Osteoblast (primary cell): Measurements from ENCODE around the gene PARD3B. TPM values are rescaled to one million over a fixed set of nuclear protein-coding genes. Genes with fewer than 3 reads are reported as not detected.

Source experiments
- DNase-seq: peaks from one replicate; pipeline ENCODE4 v3.0.0; 2011; ENCODE audit warnings: low spot score, mixed read lengths; ENCODE audit not compliant: insufficient read length; ENCODE audit errors: missing footprints
- H2AFZ ChIP-seq: 2 replicates; pipeline ENCODE4 v1.6.0; 2011; ENCODE audit warnings: mild to moderate bottlenecking, low read length
- H3K27ac ChIP-seq: 2 replicates; pipeline ENCODE4 v1.5.1; 2011; ENCODE audit warnings: mild to moderate bottlenecking, low read depth, low read length, moderate library complexity
- H3K27me3 ChIP-seq: 2 replicates; pipeline ENCODE4 v1.6.0; 2012; ENCODE audit warnings: mild to moderate bottlenecking, control low read depth, inconsistent platforms, low read length, moderate library complexity; ENCODE audit not compliant: insufficient read depth
- H3K36me3 ChIP-seq: 2 replicates; pipeline ENCODE4 v1.5.1; 2011; ENCODE audit warnings: mild to moderate bottlenecking, low read length, control low read depth, moderate library complexity; ENCODE audit not compliant: insufficient read depth
- H3K4me1 ChIP-seq: 2 replicates; pipeline ENCODE4 v1.5.1; 2011; ENCODE audit warnings: mild to moderate bottlenecking, low read length, control low read depth, moderate library complexity; ENCODE audit not compliant: insufficient read depth
- H3K4me2 ChIP-seq: 2 replicates; pipeline ENCODE4 v1.6.0; 2011; ENCODE audit warnings: mild to moderate bottlenecking, low read length; ENCODE audit not compliant: insufficient read depth
- H3K4me3 ChIP-seq: fragments of 200-600 bp; sonication (generic); 3 replicates; pipeline ENCODE4 v1.5.1; 2012; ENCODE audit warnings: mild to moderate bottlenecking, low read length, inconsistent platforms; ENCODE audit not compliant: insufficient read depth
- H3K79me2 ChIP-seq: 2 replicates; pipeline ENCODE4 v1.6.0; 2012; ENCODE audit warnings: mild to moderate bottlenecking, low read length, control low read depth, inconsistent platforms; ENCODE audit not compliant: insufficient read depth
- H3K9me3 ChIP-seq: 2 replicates; pipeline ENCODE4 v1.5.1; 2011; ENCODE audit warnings: low read depth, low read length, control low read depth
- H4K20me1 ChIP-seq: 2 replicates; pipeline ENCODE4 v1.6.0; 2012; ENCODE audit warnings: mild to moderate bottlenecking, low read length, control low read depth; ENCODE audit not compliant: insufficient read depth
- CTCF ChIP-seq: IDR thresholded peaks from 2 replicates; pipeline ENCODE4 v1.5.1; 2011; ENCODE audit warnings: mild to moderate bottlenecking, low read depth, low read length, moderate library complexity; ENCODE audit errors: extremely low read depth
- total RNA-seq: library from RNA; depleted of rRNA; stranded (reverse); fragments of >200 nt; gene quantifications from 2 replicates; pipeline ENCODE4 v1.2.3, GENCODE V29; 2012

PARD3B gene
- total RNA-seq, 1 donor, result 22.4 TPM

GRCh38 chr2:204664708-204665121, 119.4 kb downstream of the PARD3B start:
- Histone ChIP-seq H3K4me1 (peaks cover 19% of the 10 kb centered on the region), H3K4me2 (peak overlapping the region; percentile 69), H3K36me3 (no peaks in the 10 kb centered on the region), H3K79me2 (no peaks in the 10 kb centered on the region), H3K4me3 (no peak overlapping the region), H3K9me3 (no peaks in the 10 kb centered on the region), H2AFZ (peak overlapping the region; percentile 20), H4K20me1 (no peaks in the 10 kb centered on the region), H3K27me3 (no peaks in the 10 kb centered on the region), H3K27ac (peak overlapping the region; percentile 87)
- DNase-seq, result no peak
- TF ChIP-seq CTCF, result no peak

- Histone ChIP-seq H3K79me2 (no peaks in the 10 kb centered on the region), H3K4me2 (peak overlapping the region; percentile 69), H3K9me3 (no peaks in the 10 kb centered on the region), H3K27me3 (no peaks in the 10 kb centered on the region), H2AFZ (peak overlapping the region; percentile 8), H4K20me1 (no peaks in the 10 kb centered on the region), H3K4me1 (peaks cover 19% of the 10 kb centered on the region), H3K36me3 (no peaks in the 10 kb centered on the region), H3K27ac (peak overlapping the region; percentile 87), H3K4me3 (peak overlapping the region; percentile 2)
- no peak for TF ChIP-seq CTCF
- no peak for DNase-seq
These were observed 119.9 kb downstream of the PARD3B start for GRCh38 chr2:204665207-204665606.

DNA sequence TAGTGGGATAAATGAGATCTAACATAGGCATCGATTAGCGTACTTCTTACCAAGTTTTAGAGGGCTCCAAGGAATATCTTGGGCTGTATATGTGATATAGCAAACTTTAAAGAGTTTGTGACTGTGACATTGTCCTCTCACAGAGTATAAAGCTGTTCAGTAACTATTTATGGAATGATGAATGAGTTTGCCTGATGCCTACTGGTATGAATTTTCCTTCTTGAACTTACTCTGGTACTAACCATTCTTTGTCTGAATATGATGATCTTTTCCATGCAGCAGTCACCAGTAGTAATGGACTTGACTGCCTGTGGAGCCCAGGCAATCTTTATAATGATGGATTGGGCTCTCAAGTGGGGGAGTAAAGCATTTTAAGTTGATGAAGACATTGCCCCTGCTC, 120.5 kb downstream of the PARD3B start:
- Histone ChIP-seq H4K20me1 (no peaks in the 10 kb centered on the region), H3K4me2 (peak overlapping the region; percentile 69), H3K9me3 (no peaks in the 10 kb centered on the region), H3K36me3 (no peaks in the 10 kb centered on the region), H3K4me3 (no peak overlapping the region), H3K79me2 (no peaks in the 10 kb centered on the region), H2AFZ (no peak overlapping the region), H3K27me3 (no peaks in the 10 kb centered on the region), H3K27ac (peak overlapping the region; percentile 87), H3K4me1 (peaks cover 19% of the 10 kb centered on the region)
- TF ChIP-seq CTCF, result no peak
- DNase-seq, result no peak

DNA sequence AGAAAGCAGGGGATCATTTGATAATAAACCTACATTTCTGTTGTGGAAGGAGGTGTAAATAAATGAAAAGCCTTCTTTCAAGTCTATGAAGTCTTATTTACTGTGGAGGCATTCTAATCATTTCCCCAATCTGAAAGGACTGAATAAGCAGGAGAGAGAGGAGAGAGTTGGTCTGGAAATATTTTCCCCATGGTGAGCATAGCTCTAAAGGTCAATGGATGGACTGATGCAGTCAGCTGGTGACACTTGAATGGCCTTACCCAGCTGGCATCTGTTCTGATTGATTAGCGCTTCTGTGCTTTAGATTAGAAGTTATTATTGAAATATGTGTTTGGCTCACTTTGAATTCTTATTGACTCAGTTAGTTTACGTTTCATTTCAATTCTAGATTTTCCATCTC, 122.7 kb downstream of the PARD3B start:
- TF ChIP-seq CTCF, result no peak
- H4K20me1 ChIP-seq, result no peaks in the 10 kb centered on the region
- no peaks in the 10 kb centered on the region for H3K79me2 ChIP-seq
- no peak for DNase-seq
- H3K4me1 ChIP-seq, result peaks cover 19% of the 10 kb centered on the region
- no peaks in the 10 kb centered on the region for H3K36me3 ChIP-seq
- no peak overlapping the region for H3K4me2 ChIP-seq
- H3K4me3 ChIP-seq, result no peak overlapping the region
- H3K27me3 ChIP-seq, result no peaks in the 10 kb centered on the region
- no peak overlapping the region for H3K27ac ChIP-seq
- H2AFZ ChIP-seq, result no peak overlapping the region
- H3K9me3 ChIP-seq, result no peaks in the 10 kb centered on the region
